NCI-H1436 (cell line): ENCODE measurements around the gene ATP5ME.
"Not testable (repeated sequence)": the region's sequence is repeated elsewhere in the genome, so short reads cannot be mapped to it uniquely, and the experiment has no call there.

ENCODE experiments used
- DNase-seq: peaks from one replicate; lab custom pipeline; 2025; lab: John Stamatoyannopoulos, UW

ATP5ME gene

GRCh38 chr4:654503-654845 lies 19.6 kb downstream of the ATP5ME start:
- no peak for DNase-seq

GRCh38 chr4:653831-654502 lies 20.1 kb downstream of the ATP5ME start:
- DNase-seq = no peak

- DNase-seq = no peak
Measured at GRCh38 chr4:653080-653821, 20.8 kb downstream of the ATP5ME start.

GRCh38 chr4:651884-652642 lies 22.0 kb downstream of the ATP5ME start:
- no peak for DNase-seq

GRCh38 chr4:650951-651883 lies 22.9 kb downstream of the ATP5ME start:
- DNase-seq = no peak

GRCh38 chr4:650461-650860 lies 23.6 kb downstream of the ATP5ME start:
- no peak for DNase-seq

- DNase-seq = no peak
Measured at GRCh38 chr4:649751-650310, 24.2 kb downstream of the ATP5ME start.

- DNase-seq = no peak
Measured at GRCh38 chr4:649293-649625, 24.8 kb downstream of the ATP5ME start.

GRCh38 chr4:648579-649292 lies 25.3 kb downstream of the ATP5ME start:
- no peak for DNase-seq

- DNase-seq = no peak
Measured at GRCh38 chr4:647481-647880, 26.6 kb downstream of the ATP5ME start.

- peak; percentile 52 for DNase-seq
Measured at GRCh38 chr4:646460-646859, 27.6 kb downstream of the ATP5ME start.

- DNase-seq = not testable (repeated sequence)
Measured at GRCh38 chr4:642366-642765, 31.7 kb downstream of the ATP5ME start.

- DNase-seq = no peak
Measured at GRCh38 chr4:637536-638280, 36.4 kb downstream of the ATP5ME start.

- no peak for DNase-seq
Measured at GRCh38 chr4:636628-637159, 37.4 kb downstream of the ATP5ME start.

- DNase-seq = no peak
Measured at GRCh38 chr4:635851-636627, 38.0 kb downstream of the ATP5ME start.

GRCh38 chr4:635066-635835 lies 38.8 kb downstream of the ATP5ME start:
- not testable (repeated sequence) for DNase-seq

- DNase-seq = no peak
Measured at GRCh38 chr4:634599-634985, 39.5 kb downstream of the ATP5ME start.

- DNase-seq = no peak
Measured at GRCh38 chr4:633976-634598, 40.0 kb downstream of the ATP5ME start.
